HepG2 (cell line): Measurements from ENCODE around the gene C14orf119. TPM values are rescaled to one million over a fixed set of nuclear protein-coding genes. Genes with fewer than 3 reads are reported as not detected.
A peak's percentile ranks its signal among the peaks of the same experiment; 100 is the strongest.

Source experiments
- BORCS8-MEF2B ChIP-seq: sonication (generic); formaldehyde crosslinking; IDR thresholded peaks from 2 replicates; pipeline ENCODE4 v1.8.0; 2022; ENCODE audit warnings: mild to moderate bottlenecking, missing genetic modification reagents
- DBP ChIP-seq: sonication (generic); formaldehyde crosslinking; IDR thresholded peaks from 2 replicates; pipeline ENCODE4 v1.4.0; 2020; ENCODE audit warnings: missing genetic modification reagents; ENCODE audit errors: not compliant biosample characterization
- ELF4 ChIP-seq: sonication (generic); formaldehyde crosslinking; IDR thresholded peaks from 2 replicates; pipeline ENCODE4 v1.5.0; 2020; ENCODE audit warnings: missing genetic modification reagents, mild to moderate bottlenecking, moderate library complexity, borderline replicate concordance
- GATAD2A ChIP-seq: IDR thresholded peaks from 2 replicates; pipeline ENCODE4 v1.6.1; 2016
- ISL2 ChIP-seq: sonication (generic); formaldehyde crosslinking; IDR thresholded peaks from 2 replicates; pipeline ENCODE4 v1.5.0; 2020; ENCODE audit warnings: missing genetic modification reagents
- JUN ChIP-seq: sonication (generic); formaldehyde crosslinking; IDR thresholded peaks from 2 replicates; pipeline ENCODE4 v1.4.0; 2020; ENCODE audit warnings: mild to moderate bottlenecking, missing genetic modification reagents
- MED13 ChIP-seq: sonication (generic); formaldehyde crosslinking; IDR thresholded peaks from 2 replicates; pipeline ENCODE4 v1.5.0; 2020; ENCODE audit warnings: missing genetic modification reagents
- NR2F6 ChIP-seq, 2 experiments: IDR thresholded peaks; 2 replicates each; pipeline ENCODE4 v1.6.1; 2016; ENCODE audit warnings: antibody characterized with exemption in 1 of 2, mild to moderate bottlenecking in 1 of 2
- NRL ChIP-seq: sonication (generic); formaldehyde crosslinking; IDR thresholded peaks from 2 replicates; pipeline ENCODE4 v1.5.0; 2020; ENCODE audit warnings: missing genetic modification reagents, mild to moderate bottlenecking, moderate library complexity, borderline replicate concordance
- SPEN ChIP-seq: sonication (generic); formaldehyde crosslinking; IDR thresholded peaks from 2 replicates; pipeline ENCODE4 v1.5.1; 2020; ENCODE audit warnings: low read depth, mild to moderate bottlenecking, missing genetic modification reagents
- SRF ChIP-seq: IDR thresholded peaks from 2 replicates; pipeline ENCODE4 v1.6.1; 2011; ENCODE audit warnings: mild to moderate bottlenecking, low read depth, low read length, moderate library complexity
- SRSF4 ChIP-seq: fragments of 200-400 bp; formaldehyde crosslinking; IDR thresholded peaks from one replicate; pipeline ENCODE4 v1.6.1; 2018; ENCODE audit warnings: mild to moderate bottlenecking, low read depth, low read length, moderate library complexity; ENCODE audit not compliant: poor library complexity, severe bottlenecking
- SRY ChIP-seq: sonication (generic); formaldehyde crosslinking; IDR thresholded peaks from 2 replicates; pipeline ENCODE4 v1.8.0; 2022; ENCODE audit warnings: mild to moderate bottlenecking, missing genetic modification reagents
- SYNCRIP ChIP-seq: fragments of 200-400 bp; formaldehyde crosslinking; IDR thresholded peaks from 2 replicates; pipeline ENCODE4 v1.6.1; 2018; ENCODE audit warnings: mild to moderate bottlenecking, low read depth, low read length; ENCODE audit not compliant: insufficient read depth
- ZFP91 ChIP-seq: sonication (generic); formaldehyde crosslinking; IDR thresholded peaks from 2 replicates; pipeline ENCODE4 v1.9.0; 2022; ENCODE audit warnings: missing genetic modification reagents, mild to moderate bottlenecking, borderline replicate concordance
- ZFX ChIP-seq: sonication (generic); formaldehyde crosslinking; IDR thresholded peaks from 2 replicates; pipeline ENCODE4 v1.4.0; 2020; ENCODE audit warnings: mild to moderate bottlenecking, low read depth, missing genetic modification reagents, moderate library complexity
- ZNF10 ChIP-seq: sonication (generic); formaldehyde crosslinking; IDR thresholded peaks from 2 replicates; pipeline ENCODE4 v1.4.0; 2020; ENCODE audit warnings: mild to moderate bottlenecking, low read depth, missing genetic modification reagents, borderline replicate concordance
- ZNF484 ChIP-seq: sonication (generic); formaldehyde crosslinking; IDR thresholded peaks from 2 replicates; pipeline ENCODE4 v1.5.1; 2020; ENCODE audit warnings: mild to moderate bottlenecking, low read depth, missing genetic modification reagents, borderline replicate concordance
- ZNF569 ChIP-seq: sonication (generic); formaldehyde crosslinking; IDR thresholded peaks from 2 replicates; pipeline ENCODE4 v1.5.0; 2020; ENCODE audit warnings: mild to moderate bottlenecking, missing genetic modification reagents, moderate library complexity, borderline replicate concordance
- polyA plus RNA-seq, 8 experiments: library from polyadenylated mRNA; depleted of rRNA in 3 of 8; stranded (reverse) in 7 of 8; unstranded in 1 of 8; fragments of >200 nt; fragmentation: Illumina TruSeq in 4 of 8; extraction: Trizol in 4 of 8; gene quantifications; 2 replicates each; pipeline versions ENCODE4 v1.2.1 to v1.2.3, GENCODE V29; 2011 to 2016; ENCODE audit warnings: low read depth in 4 of 8, missing spikeins in 1 of 8, mixed read lengths in 1 of 8; ENCODE audit not compliant: insufficient read depth in 1 of 8
- total RNA-seq, 5 experiments: library from RNA; depleted of rRNA; stranded (reverse); fragments of >200 nt; fragmentation: Illumina TruSeq; extraction: Trizol; gene quantifications; 2 replicates each; pipeline ENCODE4 v1.2.3, GENCODE V29; 2016; ENCODE audit warnings: low read depth in 1 of 5
- TF ChIP-seq, protein P1 (sequence below): sonication (generic); formaldehyde crosslinking; IDR thresholded peaks from 2 replicates; pipeline ENCODE4 v1.5.0; 2020; ENCODE audit warnings: mild to moderate bottlenecking, missing genetic modification reagents, borderline replicate concordance
- TF ChIP-seq, protein P2 (sequence below): sonication (generic); formaldehyde crosslinking; IDR thresholded peaks from 2 replicates; pipeline ENCODE4 v1.4.0; 2020; ENCODE audit warnings: missing genetic modification reagents

Gene C14orf119
- total and polyA plus RNA-seq, 2 of the 13 experiments (the other 11 are each of a cell fraction or from before 2014, with no cell fraction given), result 117 to 206 TPM

- TF ChIP-seq JUN (CRISPR knock-in tag), result peak; percentile 65
- TF ChIP-seq, protein P1, sequence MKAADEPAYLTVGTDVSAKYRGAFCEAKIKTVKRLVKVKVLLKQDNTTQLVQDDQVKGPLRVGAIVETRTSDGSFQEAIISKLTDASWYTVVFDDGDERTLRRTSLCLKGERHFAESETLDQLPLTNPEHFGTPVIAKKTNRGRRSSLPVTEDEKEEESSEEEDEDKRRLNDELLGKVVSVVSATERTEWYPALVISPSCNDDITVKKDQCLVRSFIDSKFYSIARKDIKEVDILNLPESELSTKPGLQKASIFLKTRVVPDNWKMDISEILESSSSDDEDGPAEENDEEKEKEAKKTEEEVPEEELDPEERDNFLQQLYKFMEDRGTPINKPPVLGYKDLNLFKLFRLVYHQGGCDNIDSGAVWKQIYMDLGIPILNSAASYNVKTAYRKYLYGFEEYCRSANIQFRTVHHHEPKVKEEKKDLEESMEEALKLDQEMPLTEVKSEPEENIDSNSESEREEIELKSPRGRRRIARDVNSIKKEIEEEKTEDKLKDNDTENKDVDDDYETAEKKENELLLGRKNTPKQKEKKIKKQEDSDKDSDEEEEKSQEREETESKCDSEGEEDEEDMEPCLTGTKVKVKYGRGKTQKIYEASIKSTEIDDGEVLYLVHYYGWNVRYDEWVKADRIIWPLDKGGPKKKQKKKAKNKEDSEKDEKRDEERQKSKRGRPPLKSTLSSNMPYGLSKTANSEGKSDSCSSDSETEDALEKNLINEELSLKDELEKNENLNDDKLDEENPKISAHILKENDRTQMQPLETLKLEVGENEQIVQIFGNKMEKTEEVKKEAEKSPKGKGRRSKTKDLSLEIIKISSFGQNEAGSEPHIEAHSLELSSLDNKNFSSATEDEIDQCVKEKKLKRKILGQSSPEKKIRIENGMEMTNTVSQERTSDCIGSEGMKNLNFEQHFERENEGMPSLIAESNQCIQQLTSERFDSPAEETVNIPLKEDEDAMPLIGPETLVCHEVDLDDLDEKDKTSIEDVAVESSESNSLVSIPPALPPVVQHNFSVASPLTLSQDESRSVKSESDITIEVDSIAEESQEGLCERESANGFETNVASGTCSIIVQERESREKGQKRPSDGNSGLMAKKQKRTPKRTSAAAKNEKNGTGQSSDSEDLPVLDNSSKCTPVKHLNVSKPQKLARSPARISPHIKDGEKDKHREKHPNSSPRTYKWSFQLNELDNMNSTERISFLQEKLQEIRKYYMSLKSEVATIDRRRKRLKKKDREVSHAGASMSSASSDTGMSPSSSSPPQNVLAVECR (CRISPR knock-in tag), result peak; percentile 93
- TF ChIP-seq GATAD2A (CRISPR knock-in tag), result peak; percentile 61
- TF ChIP-seq ZNF484, result peak; percentile 93; the same call in 1 of the 2 replicates
- peak; percentile 93 for TF ChIP-seq ZFX (CRISPR knock-in tag)
- TF ChIP-seq MED13, result peak; percentile 95
- TF ChIP-seq BORCS8-MEF2B (CRISPR knock-in tag), result peak; percentile 99
- peak; percentile 87; the same call in 1 of the 2 replicates for TF ChIP-seq ISL2 (CRISPR knock-in tag)
- TF ChIP-seq, protein P2, sequence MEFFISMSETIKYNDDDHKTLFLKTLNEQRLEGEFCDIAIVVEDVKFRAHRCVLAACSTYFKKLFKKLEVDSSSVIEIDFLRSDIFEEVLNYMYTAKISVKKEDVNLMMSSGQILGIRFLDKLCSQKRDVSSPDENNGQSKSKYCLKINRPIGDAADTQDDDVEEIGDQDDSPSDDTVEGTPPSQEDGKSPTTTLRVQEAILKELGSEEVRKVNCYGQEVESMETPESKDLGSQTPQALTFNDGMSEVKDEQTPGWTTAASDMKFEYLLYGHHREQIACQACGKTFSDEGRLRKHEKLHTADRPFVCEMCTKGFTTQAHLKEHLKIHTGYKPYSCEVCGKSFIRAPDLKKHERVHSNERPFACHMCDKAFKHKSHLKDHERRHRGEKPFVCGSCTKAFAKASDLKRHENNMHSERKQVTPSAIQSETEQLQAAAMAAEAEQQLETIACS, result peak; percentile 77
- peak; percentile 96 for TF ChIP-seq SRY (CRISPR knock-in tag)
- peak; percentile 92; the same call in 1 of the 2 replicates for TF ChIP-seq SPEN (CRISPR knock-in tag)
- no peak for TF ChIP-seq SRF
- peak; percentile 99 for TF ChIP-seq NRL (CRISPR knock-in tag)
- TF ChIP-seq SYNCRIP, result no peak
- TF ChIP-seq ELF4 (CRISPR knock-in tag), result peak; percentile 98; the same call in 1 of the 2 replicates
- peak; percentile 87; the same call in 1 of the 2 replicates for TF ChIP-seq ZNF569 (CRISPR knock-in tag)
- TF ChIP-seq ZFP91, result peak; percentile 98
- TF ChIP-seq DBP (CRISPR knock-in tag), result peak; percentile 77
- no peak for TF ChIP-seq ZNF10 (CRISPR knock-in tag)
- TF ChIP-seq NR2F6 (IDR thresholded peaks at IDR 0.05), result no peak
- TF ChIP-seq NR2F6 (CRISPR knock-in tag; IDR thresholded peaks at IDR 0.05), result peak; percentile 51
- peak; percentile 61 for TF ChIP-seq SRSF4
Measured at GRCh38 chr14:23094666-23095195, 574 bp upstream of the C14orf119 start, which contains the start of gene ACIN1 (continued).
